ENCODE measurements around the gene PSMD14. TPM values are rescaled to one million over a fixed set of nuclear protein-coding genes. Genes with fewer than 3 reads are reported as not detected.

PSMD14 gene
- total RNA-seq, 2 experiments from 2014 or later, result 17.1 to 22.1 TPM

GRCh38 chr2:161388146-161388779 is 80.0 kb downstream of the PSMD14 start:
- CTCF ChIA-PET, result no interaction called here
- Mint-ChIP-seq H3K9me3 (no peaks in the 10 kb centered on the region), H3K4me3 (no peak overlapping the region), H3K27ac (no peak overlapping the region), H3K36me3 (ENCODE audit: low read depth) (peaks cover 53% of the 10 kb centered on the region), H3K27me3 (no peaks in the 10 kb centered on the region), H3K4me1 (ENCODE audit: low read depth) (peaks cover 12% of the 10 kb centered on the region)
- intact Hi-C loops (cut with DNase I, micrococcal nuclease), result no loop called here
- H3K36me3 ChIP-seq (ENCODE audit: insufficient read depth, low read length), result peaks cover 7% of the 10 kb centered on the region
- no peaks in the 10 kb centered on the region for H3K27me3 ChIP-seq (ENCODE audit: control insufficient read depth in 1 of 2, insufficient read depth in 2 of 2, low read length in 2 of 2)
- no peaks in the 10 kb centered on the region for H3K4me1 ChIP-seq (ENCODE audit: insufficient read depth, low read length)
- POLR2A ChIA-PET, result no interaction called here
- ATAC-seq (ENCODE audit: poor library complexity) (no peak), DNase-seq (no peak)
- H3K9me3 ChIP-seq (ENCODE audit: control insufficient read depth in 1 of 2, insufficient read depth in 1 of 2, low read length in 2 of 2), result no peaks in the 10 kb centered on the region
- no peak overlapping the region for H3K4me3 ChIP-seq (ENCODE audit: low read length)
- TF ChIP-seq CTCF (IDR thresholded peaks at IDR 0.05), result no peak
- no peak overlapping the region for H3K27ac ChIP-seq (ENCODE audit: low read depth in 1 of 2, low read length in 2 of 2)

- Histone ChIP-seq H3K27ac (ENCODE audit: low read depth in 1 of 2, low read length in 2 of 2) (no peak overlapping the region), H3K27me3 (ENCODE audit: control insufficient read depth in 1 of 2, insufficient read depth in 2 of 2, low read length in 2 of 2) (no peaks in the 10 kb centered on the region), H3K36me3 (ENCODE audit: insufficient read depth, low read length) (peaks cover 32% of the 10 kb centered on the region), H3K4me3 (ENCODE audit: low read length) (no peak overlapping the region), H3K4me1 (ENCODE audit: insufficient read depth, low read length) (no peaks in the 10 kb centered on the region), H3K9me3 (ENCODE audit: control insufficient read depth in 1 of 2, insufficient read depth in 1 of 2, low read length in 2 of 2) (no peaks in the 10 kb centered on the region)
- CTCF ChIA-PET, result interaction anchor here (0.6 kb wide), 1 partner anchor 53 kb away, joined by 3 read pairs; no protein-coding TSS in a partner anchor
- DNase-seq, result no peak
- ATAC-seq (ENCODE audit: poor library complexity), result no peak
- Mint-ChIP-seq H3K9me3 (no peaks in the 10 kb centered on the region), H3K4me3 (no peak overlapping the region), H3K27me3 (no peaks in the 10 kb centered on the region), H3K27ac (no peak overlapping the region), H3K36me3 (ENCODE audit: low read depth) (peaks cover 68% of the 10 kb centered on the region), H3K4me1 (ENCODE audit: low read depth) (no peaks in the 10 kb centered on the region)
- TF ChIP-seq CTCF (IDR thresholded peaks at IDR 0.05), result no peak
- POLR2A ChIA-PET, result no interaction called here
- intact Hi-C loops (cut with DNase I, micrococcal nuclease), result no loop called here
Measured at GRCh38 chr2:161391737-161392506, 83.7 kb downstream of the PSMD14 start.

- H3K4me3 Mint-ChIP-seq, result no peak overlapping the region
- peaks cover 49% of the 10 kb centered on the region for H3K36me3 Mint-ChIP-seq (ENCODE audit: low read depth)
- CTCF ChIA-PET, result no interaction called here
- Histone ChIP-seq H3K9me3 (ENCODE audit: control insufficient read depth in 1 of 2, insufficient read depth in 1 of 2, low read length in 2 of 2) (no peaks in the 10 kb centered on the region), H3K4me3 (ENCODE audit: low read length) (no peak overlapping the region), H3K27ac (ENCODE audit: low read depth in 1 of 2, low read length in 2 of 2) (no peak overlapping the region), H3K36me3 (ENCODE audit: insufficient read depth, low read length) (peaks cover 44% of the 10 kb centered on the region), H3K4me1 (ENCODE audit: insufficient read depth, low read length) (no peaks in the 10 kb centered on the region), H3K27me3 (ENCODE audit: control insufficient read depth in 1 of 2, insufficient read depth in 2 of 2, low read length in 2 of 2) (no peaks in the 10 kb centered on the region)
- POLR2A ChIA-PET, result no interaction called here
- no peaks in the 10 kb centered on the region for H3K4me1 Mint-ChIP-seq (ENCODE audit: low read depth)
- intact Hi-C loops (cut with DNase I, micrococcal nuclease), result no loop called here
- ATAC-seq (ENCODE audit: poor library complexity), result no peak
- H3K9me3 Mint-ChIP-seq, result no peaks in the 10 kb centered on the region
- no peak overlapping the region for H3K27ac Mint-ChIP-seq
- H3K27me3 Mint-ChIP-seq, result no peaks in the 10 kb centered on the region
- DNase-seq, result no peak
- TF ChIP-seq CTCF (IDR thresholded peaks at IDR 0.05), result no peak
Measured at GRCh38 chr2:161400076-161400475, 91.9 kb downstream of the PSMD14 start.

Data from CD4-positive, alpha-beta T cell (primary cell).